Osteocyte (in vitro differentiated cells): ENCODE results near the gene NDUFA11. TPM values are rescaled to one million over a fixed set of nuclear protein-coding genes. Genes with fewer than 3 reads are reported as not detected.
"Not testable (repeated sequence)": the region's sequence is repeated elsewhere in the genome, so short reads cannot be mapped to it uniquely, and the experiment has no call there.

ENCODE experiments used
- DNase-seq: peaks from one replicate; pipeline ENCODE4 v3.0.0; 2021; ENCODE audit warnings: mixed read lengths; ENCODE audit not compliant: unreplicated experiment; ENCODE audit errors: extremely low spot score
- H3K27ac Mint-ChIP-seq: one replicate; pipeline ENCODE4 v1.8.0; 2021; ENCODE audit warnings: mild to moderate bottlenecking, mixed read lengths; ENCODE audit not compliant: unreplicated experiment
- H3K27me3 Mint-ChIP-seq: one replicate; pipeline ENCODE4 v1.8.0; 2021; ENCODE audit warnings: mixed read lengths; ENCODE audit not compliant: unreplicated experiment
- H3K36me3 Mint-ChIP-seq: one replicate; pipeline ENCODE4 v1.8.0; 2021; ENCODE audit warnings: mixed read lengths; ENCODE audit not compliant: unreplicated experiment
- H3K4me1 Mint-ChIP-seq: one replicate; pipeline ENCODE4 v1.8.0; 2021; ENCODE audit warnings: mixed read lengths; ENCODE audit not compliant: unreplicated experiment
- H3K4me3 Mint-ChIP-seq: one replicate; pipeline ENCODE4 v1.8.0; 2021; ENCODE audit warnings: mild to moderate bottlenecking, moderate library complexity, mixed read lengths; ENCODE audit not compliant: unreplicated experiment
- H3K9me3 Mint-ChIP-seq: one replicate; pipeline ENCODE4 v1.8.0; 2021; ENCODE audit warnings: mixed read lengths; ENCODE audit not compliant: unreplicated experiment
- CTCF ChIP-seq: fragments of 200-600 bp; sonication (generic); IDR thresholded peaks from 2 replicates; pipeline ENCODE4 v1.5.0; 2021; ENCODE audit warnings: antibody characterized with exemption, mild to moderate bottlenecking, moderate library complexity
- total RNA-seq: library from RNA; stranded (reverse); gene quantifications from 2 replicates; pipeline ENCODE4 v1.2.1, GENCODE V29; 2021

NDUFA11 gene
- total RNA-seq, 1 donor from 2014 or later: 259 TPM

- no peaks in the 10 kb centered on the region for H3K9me3 Mint-ChIP-seq
- no peak overlapping the region for H3K27ac Mint-ChIP-seq
- no peaks in the 10 kb centered on the region for H3K36me3 Mint-ChIP-seq
- no peak for TF ChIP-seq CTCF
- H3K4me1 Mint-ChIP-seq: peaks cover 1% of the 10 kb centered on the region
- no peak overlapping the region for H3K4me3 Mint-ChIP-seq
- DNase-seq: no peak
- peaks cover 18% of the 10 kb centered on the region for H3K27me3 Mint-ChIP-seq
Observed at GRCh38 chr19:5850743-5851293, 52.8 kb downstream of the NDUFA11 start.

- no peaks in the 10 kb centered on the region for H3K36me3 Mint-ChIP-seq
- H3K4me1 Mint-ChIP-seq: peaks cover 1% of the 10 kb centered on the region
- TF ChIP-seq CTCF: no peak
- no peak overlapping the region for H3K4me3 Mint-ChIP-seq
- no peak for DNase-seq
- H3K27me3 Mint-ChIP-seq: peaks cover 18% of the 10 kb centered on the region
- no peak overlapping the region for H3K27ac Mint-ChIP-seq
- no peaks in the 10 kb centered on the region for H3K9me3 Mint-ChIP-seq
Observed at GRCh38 chr19:5850189-5850588, 53.4 kb downstream of the NDUFA11 start.

- H3K4me3 Mint-ChIP-seq: not testable (repeated sequence)
Observed at GRCh38 chr19:5848621-5849020, 55.0 kb downstream of the NDUFA11 start.

GRCh38 chr19:5847846-5848245 is 55.7 kb downstream of the NDUFA11 start:
- not testable (repeated sequence) for H3K4me1 Mint-ChIP-seq, H3K27ac Mint-ChIP-seq, H3K4me3 Mint-ChIP-seq, H3K27me3 Mint-ChIP-seq, DNase-seq, H3K36me3 Mint-ChIP-seq, H3K9me3 Mint-ChIP-seq

More at GRCh38 chr19:5848621-5849020, 55.0 kb downstream of the NDUFA11 start:
- H3K27me3 Mint-ChIP-seq: peaks cover 12% of the 10 kb centered on the region
- H3K27ac Mint-ChIP-seq, DNase-seq, H3K9me3 Mint-ChIP-seq, H3K36me3 Mint-ChIP-seq, H3K4me1 Mint-ChIP-seq: not testable (repeated sequence)

Other genes starting within 250 kb of the NDUFA11 start
- gene MICOS13, start 223.3 kb downstream of the NDUFA11 start, total RNA-seq: 59.1 and 60.7 TPM in 2 replicates
- gene HSD11B1L, start 222.8 kb downstream of the NDUFA11 start, total RNA-seq: 9.7 and 10.7 TPM in 2 replicates
- gene RPL36, start 213.5 kb downstream of the NDUFA11 start, total RNA-seq: 716 and 728 TPM in 2 replicates
- 90.3 and 93.9 TPM in 2 replicates for gene LONP1, start 183.6 kb downstream of the NDUFA11 start, total RNA-seq
- gene CATSPERD, start 183.2 kb downstream of the NDUFA11 start, total RNA-seq: not detected in 2 replicates
- 2.0 and 3.1 TPM in 2 replicates for gene PRR22, start 119.0 kb downstream of the NDUFA11 start, total RNA-seq
- 29.0 and 30.9 TPM in 2 replicates for gene DUS3L, start 112.6 kb downstream of the NDUFA11 start, total RNA-seq
- 0.40 TPM in 1 of 2 replicates, not detected in the other for gene NRTN, start 98.7 kb downstream of the NDUFA11 start, total RNA-seq
- not detected in 2 replicates for gene FUT6, start 64.1 kb downstream of the NDUFA11 start, total RNA-seq
- gene FUT3, start 52.3 kb downstream of the NDUFA11 start, total RNA-seq: not detected in 2 replicates
- not detected in 2 replicates for gene FUT5, start 33.2 kb downstream of the NDUFA11 start, total RNA-seq
- 10.0 and 10.7 TPM in 2 replicates for gene VMAC, start 1.1 kb upstream of the NDUFA11 start, total RNA-seq
- 14.4 and 15.6 TPM in 2 replicates for gene CAPS, start 10.5 kb upstream of the NDUFA11 start, total RNA-seq
- gene RANBP3, start 74.3 kb upstream of the NDUFA11 start, total RNA-seq: 74.9 and 81.9 TPM in 2 replicates
- 4.5 and 5.3 TPM in 2 replicates for gene RFX2, start 206.7 kb upstream of the NDUFA11 start, total RNA-seq
- gene ACSBG2, start 231.9 kb upstream of the NDUFA11 start, total RNA-seq: not detected in 2 replicates